Endothelial cell (in vitro differentiated cells): ENCODE results near the gene PPP2R3B. TPM values are rescaled to one million over a fixed set of nuclear protein-coding genes. Genes with fewer than 3 reads are reported as not detected.

Experiments
- DNase-seq: peaks from one replicate; pipeline ENCODE4 v3.0.0; 2021; ENCODE audit warnings: low spot score
- H3K27ac Mint-ChIP-seq: one replicate; pipeline ENCODE4 v1.8.0; 2021; ENCODE audit warnings: mixed read lengths, inconsistent platforms; ENCODE audit not compliant: unreplicated experiment
- H3K27me3 Mint-ChIP-seq: one replicate; pipeline ENCODE4 v1.8.0; 2021; ENCODE audit warnings: mild to moderate bottlenecking, moderate library complexity, mixed read lengths, inconsistent platforms; ENCODE audit not compliant: unreplicated experiment
- H3K36me3 Mint-ChIP-seq: one replicate; pipeline ENCODE4 v1.8.0; 2021; ENCODE audit warnings: mild to moderate bottlenecking, low read depth, mixed read lengths, inconsistent platforms; ENCODE audit not compliant: unreplicated experiment
- H3K4me1 Mint-ChIP-seq: one replicate; pipeline ENCODE4 v1.8.0; 2021; ENCODE audit warnings: mild to moderate bottlenecking, mixed read lengths, inconsistent platforms; ENCODE audit not compliant: unreplicated experiment
- H3K4me3 Mint-ChIP-seq: one replicate; pipeline ENCODE4 v1.8.0; 2021; ENCODE audit warnings: mild to moderate bottlenecking, mixed read lengths, inconsistent platforms; ENCODE audit not compliant: unreplicated experiment
- H3K9me3 Mint-ChIP-seq: one replicate; pipeline ENCODE4 v1.8.0; 2021; ENCODE audit warnings: mixed read lengths, inconsistent platforms; ENCODE audit not compliant: unreplicated experiment
- total RNA-seq: library from RNA; stranded (reverse); fragmentation: NEBNext Ultra II Directional; extraction: Animal tissue kit (Norgen Biotek cat#: 25700); gene quantifications from one replicate; pipeline ENCODE4 v1.2.1, GENCODE V29; 2021; ENCODE audit not compliant: unreplicated experiment
- TF ChIP-seq, protein P1 (sequence below): fragments of 200-600 bp; sonication (generic); IDR thresholded peaks from one replicate; pipeline ENCODE4 v1.5.0; 2021; ENCODE audit warnings: antibody characterized with exemption; ENCODE audit not compliant: unreplicated experiment

Gene PPP2R3B
- total RNA-seq, 1 donor from 2014 or later: 44.0 TPM

DNA sequence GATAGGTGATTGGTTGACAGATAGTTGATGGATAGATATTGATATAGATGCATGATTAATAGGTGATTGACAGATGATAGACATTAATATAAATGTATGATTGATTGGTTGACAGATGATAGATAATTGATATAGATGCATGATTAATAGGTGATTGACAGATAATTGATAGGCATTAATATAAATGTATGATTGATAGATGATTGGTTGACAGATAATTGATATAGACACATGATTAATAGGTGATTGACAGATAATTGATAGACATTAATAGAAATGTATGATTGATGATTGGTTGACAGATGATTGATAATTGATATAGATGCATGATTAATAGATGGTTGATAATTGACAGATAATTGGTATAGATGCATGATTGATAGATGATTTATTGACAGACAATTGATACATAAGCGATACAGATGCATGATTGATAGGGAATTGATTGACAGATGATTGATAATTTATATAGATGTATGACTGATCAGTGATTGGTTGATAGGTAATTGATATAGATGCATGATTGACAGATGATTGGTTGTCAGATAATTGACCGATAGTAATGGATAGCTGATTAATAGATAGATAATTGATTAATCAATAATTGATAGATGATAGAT, 44.9 kb upstream of the PPP2R3B start:
- DNase-seq: no peak
- H3K9me3 Mint-ChIP-seq: peaks cover 32% of the 10 kb centered on the region
- H3K27ac Mint-ChIP-seq: peak overlapping the region; percentile 65
- no peaks in the 10 kb centered on the region for H3K4me1 Mint-ChIP-seq
- TF ChIP-seq, protein P1, sequence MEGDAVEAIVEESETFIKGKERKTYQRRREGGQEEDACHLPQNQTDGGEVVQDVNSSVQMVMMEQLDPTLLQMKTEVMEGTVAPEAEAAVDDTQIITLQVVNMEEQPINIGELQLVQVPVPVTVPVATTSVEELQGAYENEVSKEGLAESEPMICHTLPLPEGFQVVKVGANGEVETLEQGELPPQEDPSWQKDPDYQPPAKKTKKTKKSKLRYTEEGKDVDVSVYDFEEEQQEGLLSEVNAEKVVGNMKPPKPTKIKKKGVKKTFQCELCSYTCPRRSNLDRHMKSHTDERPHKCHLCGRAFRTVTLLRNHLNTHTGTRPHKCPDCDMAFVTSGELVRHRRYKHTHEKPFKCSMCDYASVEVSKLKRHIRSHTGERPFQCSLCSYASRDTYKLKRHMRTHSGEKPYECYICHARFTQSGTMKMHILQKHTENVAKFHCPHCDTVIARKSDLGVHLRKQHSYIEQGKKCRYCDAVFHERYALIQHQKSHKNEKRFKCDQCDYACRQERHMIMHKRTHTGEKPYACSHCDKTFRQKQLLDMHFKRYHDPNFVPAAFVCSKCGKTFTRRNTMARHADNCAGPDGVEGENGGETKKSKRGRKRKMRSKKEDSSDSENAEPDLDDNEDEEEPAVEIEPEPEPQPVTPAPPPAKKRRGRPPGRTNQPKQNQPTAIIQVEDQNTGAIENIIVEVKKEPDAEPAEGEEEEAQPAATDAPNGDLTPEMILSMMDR: no peak
- H3K27me3 Mint-ChIP-seq: peaks cover 22% of the 10 kb centered on the region
- peaks cover 33% of the 10 kb centered on the region for H3K36me3 Mint-ChIP-seq
- peak overlapping the region; percentile 19 for H3K4me3 Mint-ChIP-seq

DNA sequence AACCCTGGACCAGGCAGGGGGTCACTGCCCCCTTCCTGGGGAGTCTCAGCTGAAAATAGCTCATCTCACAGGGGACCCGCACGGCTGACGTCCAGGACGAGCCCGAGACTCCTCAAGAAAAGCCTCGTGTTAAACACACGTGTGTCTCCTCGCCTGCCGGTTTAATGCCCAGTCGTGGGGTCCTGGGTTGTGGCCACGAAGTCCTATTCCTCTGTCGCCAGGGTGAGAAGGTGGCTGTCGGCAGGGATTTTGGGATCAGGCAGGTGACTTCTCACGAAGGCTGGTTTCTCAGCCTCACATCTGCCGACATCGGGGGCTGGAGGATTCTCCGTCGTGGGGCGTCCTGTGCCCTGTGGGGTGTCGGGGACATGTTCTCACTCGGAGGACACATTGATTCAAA, 44.3 kb upstream of the PPP2R3B start:
- TF ChIP-seq, protein P1: no peak
- Mint-ChIP-seq H3K4me1 (no peaks in the 10 kb centered on the region), H3K9me3 (peaks cover 31% of the 10 kb centered on the region), H3K27me3 (peaks cover 24% of the 10 kb centered on the region), H3K36me3 (peaks cover 31% of the 10 kb centered on the region), H3K27ac (peak overlapping the region; percentile 1), H3K4me3 (peak overlapping the region; percentile 19)
- no peak for DNase-seq

DNA sequence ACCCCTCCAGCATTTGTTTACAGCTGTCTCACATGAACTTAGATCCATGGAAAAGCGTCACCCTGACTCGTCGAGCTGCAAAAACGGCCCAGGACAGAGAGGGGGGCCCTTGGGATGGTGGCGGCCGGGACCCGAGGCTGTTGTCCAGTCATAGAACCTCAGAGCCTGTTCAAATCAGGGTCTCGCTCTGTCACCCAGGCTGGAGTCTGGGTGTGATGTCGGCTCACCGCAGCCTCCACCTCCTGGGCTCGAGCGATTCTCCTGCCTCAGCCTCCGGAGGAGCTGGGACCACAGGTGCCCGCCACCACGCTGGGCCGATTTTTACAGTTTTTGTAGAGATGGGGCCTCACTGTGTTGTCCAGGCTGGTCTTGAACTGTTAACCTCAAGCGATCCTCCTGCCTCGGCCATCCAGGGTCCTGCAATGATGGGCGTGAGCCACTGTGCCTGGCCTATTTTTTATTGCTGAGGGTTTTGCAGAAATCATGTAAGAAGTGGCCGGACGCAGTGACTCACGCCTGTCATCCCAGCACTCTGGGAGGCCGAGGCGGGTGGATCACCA, 42.6 kb upstream of the PPP2R3B start:
- H3K27me3 Mint-ChIP-seq: peaks cover 19% of the 10 kb centered on the region
- no peaks in the 10 kb centered on the region for H3K4me1 Mint-ChIP-seq
- H3K36me3 Mint-ChIP-seq: peaks cover 23% of the 10 kb centered on the region
- DNase-seq: no peak
- H3K4me3 Mint-ChIP-seq: no peak overlapping the region
- peaks cover 18% of the 10 kb centered on the region for H3K9me3 Mint-ChIP-seq
- TF ChIP-seq, protein P1: no peak
- H3K27ac Mint-ChIP-seq: no peak overlapping the region

DNA sequence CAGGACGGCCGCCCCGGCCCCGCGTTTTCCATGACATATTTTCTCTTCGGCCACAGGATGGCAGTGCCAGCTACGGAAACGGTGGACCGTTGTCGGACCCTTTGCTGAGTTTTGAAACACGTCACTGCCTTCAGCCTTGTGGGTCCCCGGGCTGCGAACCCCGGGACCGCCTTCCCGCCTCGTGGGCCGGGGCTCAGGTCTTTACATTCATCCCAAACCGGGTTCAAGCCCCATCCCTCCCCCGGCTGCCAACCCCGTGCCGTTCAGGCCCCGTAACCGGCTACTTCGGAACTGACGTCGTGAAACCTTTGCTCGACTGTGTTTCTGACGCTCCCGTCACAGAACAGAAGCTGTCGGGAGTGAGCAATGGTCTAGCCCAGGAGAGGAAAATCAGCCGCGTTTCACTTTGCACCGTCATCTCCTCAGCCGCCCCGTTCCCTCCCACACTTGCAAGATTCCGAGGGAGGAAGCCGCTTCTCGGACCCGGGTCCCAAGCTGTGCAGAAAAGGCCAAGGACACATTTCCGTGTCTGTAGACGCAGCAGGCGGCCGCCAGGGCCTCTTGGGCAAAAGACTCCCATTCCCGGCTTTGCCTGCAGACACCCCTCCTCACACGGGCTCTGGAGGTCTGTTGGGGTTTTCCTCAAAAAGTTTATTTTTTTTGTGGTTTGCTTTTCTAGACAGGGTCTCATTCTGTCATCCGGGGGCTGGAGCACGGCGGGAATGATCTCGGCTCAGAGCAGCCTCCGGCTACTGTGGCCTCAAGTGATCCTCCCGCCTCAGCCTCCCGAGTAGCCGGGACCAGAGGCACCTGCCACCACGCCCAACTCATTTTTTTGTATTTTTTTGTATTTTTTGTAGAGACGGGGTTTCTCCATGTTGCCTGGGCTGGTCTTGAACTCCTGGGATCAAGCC, 41.4 kb upstream of the PPP2R3B start:
- peaks cover 18% of the 10 kb centered on the region for H3K9me3 Mint-ChIP-seq
- H3K36me3 Mint-ChIP-seq: peaks cover 23% of the 10 kb centered on the region
- H3K27me3 Mint-ChIP-seq: peaks cover 23% of the 10 kb centered on the region
- H3K4me3 Mint-ChIP-seq: no peak overlapping the region
- no peak for DNase-seq
- no peaks in the 10 kb centered on the region for H3K4me1 Mint-ChIP-seq
- no peak overlapping the region for H3K27ac Mint-ChIP-seq
- TF ChIP-seq, protein P1: no peak
